Ovary (tissue), 1 donor: ENCODE results near the gene PRICKLE4.

Source experiments
- EP300 ChIP-seq: sonication (generic); formaldehyde crosslinking; IDR thresholded peaks from one replicate; pipeline ENCODE4 v1.6.1; 2017; ENCODE audit warnings: antibody characterized with exemption
- POLR2A ChIP-seq: fragments of 450-650 bp; IDR thresholded peaks from one replicate; pipeline ENCODE4 v1.6.1; 2017; ENCODE audit warnings: antibody characterized with exemption, mild to moderate bottlenecking, moderate library complexity

DNA sequence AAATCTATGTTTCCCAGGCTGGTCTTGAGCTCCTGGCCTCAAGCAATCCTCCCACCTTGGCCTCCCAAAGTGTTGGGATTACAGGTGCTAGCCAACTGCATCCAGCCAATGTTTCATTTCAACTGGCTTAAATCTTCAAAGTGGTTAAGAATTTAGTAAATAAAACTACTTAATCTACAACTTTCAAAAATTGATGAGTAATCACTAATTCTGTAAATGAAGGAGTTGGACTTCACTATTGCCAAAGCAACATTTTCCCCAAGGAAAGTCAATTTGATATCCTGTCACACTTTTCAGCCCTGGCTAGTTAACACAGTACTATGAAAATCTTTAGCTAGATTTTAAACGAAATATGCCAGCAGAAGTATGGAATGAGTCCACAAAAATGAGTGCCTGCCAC lies 10.7 kb downstream of the PRICKLE4 start:
- TF ChIP-seq EP300 (no peak), POLR2A (no peak)
